22Rv1 (cell line): ENCODE data around the gene GALNT12.

Experiments
- ZFX ChIP-seq: fragments of 450-650 bp; IDR thresholded peaks from 2 replicates; pipeline ENCODE4 v1.6.1; 2017; ENCODE audit warnings: antibody characterized with exemption, borderline replicate concordance
- TF ChIP-seq, protein P1 (sequence below): fragments of 450-650 bp; IDR thresholded peaks from 2 replicates; pipeline ENCODE4 v1.5.1; 2017; ENCODE audit warnings: mild to moderate bottlenecking

DNA sequence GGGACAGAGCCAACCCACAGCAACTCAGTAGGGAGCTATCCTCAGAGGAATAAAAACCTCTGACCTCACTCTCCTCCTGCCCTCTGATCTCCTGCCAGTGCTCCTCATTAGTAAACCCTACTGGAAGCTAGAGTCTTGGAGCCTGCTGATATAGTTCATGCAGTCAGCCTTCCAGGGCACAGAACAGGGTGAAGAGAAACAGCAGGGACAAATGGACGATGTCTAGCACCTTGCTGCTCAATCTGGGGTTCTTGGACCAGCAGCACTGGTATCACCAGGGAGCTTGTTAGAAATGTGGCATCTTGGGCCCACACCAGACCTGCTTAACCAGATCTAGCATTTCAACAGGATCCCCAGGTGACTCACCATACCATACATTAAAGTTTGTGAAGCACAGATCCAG lies 5.5 kb upstream of the GALNT12 start:
- TF ChIP-seq, protein P1, sequence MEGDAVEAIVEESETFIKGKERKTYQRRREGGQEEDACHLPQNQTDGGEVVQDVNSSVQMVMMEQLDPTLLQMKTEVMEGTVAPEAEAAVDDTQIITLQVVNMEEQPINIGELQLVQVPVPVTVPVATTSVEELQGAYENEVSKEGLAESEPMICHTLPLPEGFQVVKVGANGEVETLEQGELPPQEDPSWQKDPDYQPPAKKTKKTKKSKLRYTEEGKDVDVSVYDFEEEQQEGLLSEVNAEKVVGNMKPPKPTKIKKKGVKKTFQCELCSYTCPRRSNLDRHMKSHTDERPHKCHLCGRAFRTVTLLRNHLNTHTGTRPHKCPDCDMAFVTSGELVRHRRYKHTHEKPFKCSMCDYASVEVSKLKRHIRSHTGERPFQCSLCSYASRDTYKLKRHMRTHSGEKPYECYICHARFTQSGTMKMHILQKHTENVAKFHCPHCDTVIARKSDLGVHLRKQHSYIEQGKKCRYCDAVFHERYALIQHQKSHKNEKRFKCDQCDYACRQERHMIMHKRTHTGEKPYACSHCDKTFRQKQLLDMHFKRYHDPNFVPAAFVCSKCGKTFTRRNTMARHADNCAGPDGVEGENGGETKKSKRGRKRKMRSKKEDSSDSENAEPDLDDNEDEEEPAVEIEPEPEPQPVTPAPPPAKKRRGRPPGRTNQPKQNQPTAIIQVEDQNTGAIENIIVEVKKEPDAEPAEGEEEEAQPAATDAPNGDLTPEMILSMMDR = no peak
- no peak for TF ChIP-seq ZFX
